ENCODE measurements around the gene HHLA2. TPM values are rescaled to one million over a fixed set of nuclear protein-coding genes. Genes with fewer than 3 reads are reported as not detected.
"Not testable (repeated sequence)": the region's sequence is repeated elsewhere in the genome, so short reads cannot be mapped to it uniquely, and the experiment has no call there.

Gene HHLA2
- total RNA-seq (under 1 TPM in 1 of 4 donors, not detected in 3; 0.71 TPM), polyA plus RNA-seq (10 to 100 TPM; 60.0 to 97.8 (median 83.5) TPM)

- intact Hi-C loops (cut with DNase I): no loop called here
These were observed at the start of gene HHLA2 for GRCh38 chr3:108296239-108296638. TSS of gene HHLA2 (plus strand) at chr3:108296548. CDS start at chr3:108351814, 55,266 bp downstream.

GRCh38 chr3:108250626-108251025, 45.7 kb upstream of the HHLA2 start:
- H3K9me3 ChIP-seq: no peaks in the 10 kb centered on the region
- no peaks in the 10 kb centered on the region for H3K4me1 ChIP-seq
- no peak overlapping the region for H3K4me3 ChIP-seq
- intact Hi-C loops (cut with DNase I): no loop called here
- no peak for DNase-seq
- TF ChIP-seq POLR2A (IDR thresholded peaks at IDR 0.05) (no peak), EP300 (IDR thresholded peaks at IDR 0.05) (no peak), POLR2AphosphoS5 (IDR thresholded peaks at IDR 0.05) (no peak)
- TF ChIP-seq, protein P1, sequence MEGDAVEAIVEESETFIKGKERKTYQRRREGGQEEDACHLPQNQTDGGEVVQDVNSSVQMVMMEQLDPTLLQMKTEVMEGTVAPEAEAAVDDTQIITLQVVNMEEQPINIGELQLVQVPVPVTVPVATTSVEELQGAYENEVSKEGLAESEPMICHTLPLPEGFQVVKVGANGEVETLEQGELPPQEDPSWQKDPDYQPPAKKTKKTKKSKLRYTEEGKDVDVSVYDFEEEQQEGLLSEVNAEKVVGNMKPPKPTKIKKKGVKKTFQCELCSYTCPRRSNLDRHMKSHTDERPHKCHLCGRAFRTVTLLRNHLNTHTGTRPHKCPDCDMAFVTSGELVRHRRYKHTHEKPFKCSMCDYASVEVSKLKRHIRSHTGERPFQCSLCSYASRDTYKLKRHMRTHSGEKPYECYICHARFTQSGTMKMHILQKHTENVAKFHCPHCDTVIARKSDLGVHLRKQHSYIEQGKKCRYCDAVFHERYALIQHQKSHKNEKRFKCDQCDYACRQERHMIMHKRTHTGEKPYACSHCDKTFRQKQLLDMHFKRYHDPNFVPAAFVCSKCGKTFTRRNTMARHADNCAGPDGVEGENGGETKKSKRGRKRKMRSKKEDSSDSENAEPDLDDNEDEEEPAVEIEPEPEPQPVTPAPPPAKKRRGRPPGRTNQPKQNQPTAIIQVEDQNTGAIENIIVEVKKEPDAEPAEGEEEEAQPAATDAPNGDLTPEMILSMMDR (IDR thresholded peaks at IDR 0.05): no peak
- H3K27ac ChIP-seq: no peak overlapping the region
- no peaks in the 10 kb centered on the region for H3K36me3 ChIP-seq
- no peaks in the 10 kb centered on the region for H3K27me3 ChIP-seq
- 31 to 73% methylated on average over 2 of the region's 2 CpGs for WGBS, 2 donors

More at GRCh38 chr3:108296239-108296638, at the start of gene HHLA2:
- Histone ChIP-seq H3K9me3 (peaks cover 0 to 4% (median 0%) of the 10 kb centered on the region in 4 donors), H3K27ac (no peak within 1 kb of the TSS), H3K36me3 (no peaks in the 10 kb centered on the region), H3K27me3 (no peaks in the 10 kb centered on the region), H3K4me1 (no peaks in the 10 kb centered on the region), H3K4me3 (no peak within 1 kb of the TSS)
- no peak for DNase-seq
- 11 to 53% methylated on average over 2 of the region's 2 CpGs for whole genome bisulfite sequencing, 2 donors
- TF ChIP-seq, protein P1 (IDR thresholded peaks at IDR 0.05): no peak
- no peak for TF ChIP-seq POLR2AphosphoS5 (IDR thresholded peaks at IDR 0.05)
- TF ChIP-seq EP300 (IDR thresholded peaks at IDR 0.05): no peak
- TF ChIP-seq POLR2A (IDR thresholded peaks at IDR 0.05): no peak

- intact Hi-C loops (cut with DNase I): no loop called here
- Histone ChIP-seq H3K4me1 (no peaks in the 10 kb centered on the region), H3K4me3 (no peak overlapping the region), H3K27ac (no peak overlapping the region), H3K36me3 (no peaks in the 10 kb centered on the region), H3K9me3 (no peaks in the 10 kb centered on the region), H3K27me3 (no peaks in the 10 kb centered on the region)
- TF ChIP-seq, protein P1 (IDR thresholded peaks at IDR 0.05): no peak
- TF ChIP-seq POLR2AphosphoS5 (IDR thresholded peaks at IDR 0.05) (no peak), EP300 (IDR thresholded peaks at IDR 0.05) (no peak), POLR2A (IDR thresholded peaks at IDR 0.05) (no peak)
- WGBS, 2 donors: 19 to 62% methylated on average over 4 of the region's 4 CpGs
- DNase-seq: no peak
These were observed 45.1 kb upstream of the HHLA2 start for GRCh38 chr3:108251265-108251664.

- no peak for TF ChIP-seq POLR2AphosphoS5 (IDR thresholded peaks at IDR 0.05)
- no peak for TF ChIP-seq EP300 (IDR thresholded peaks at IDR 0.05)
- no peak for TF ChIP-seq POLR2A (IDR thresholded peaks at IDR 0.05)
- TF ChIP-seq, protein P1 (IDR thresholded peaks at IDR 0.05): no peak
- intact Hi-C loops (cut with DNase I): no loop called here
- Histone ChIP-seq H3K9me3 (no peaks in the 10 kb centered on the region), H3K4me1 (no peaks in the 10 kb centered on the region), H3K36me3 (no peaks in the 10 kb centered on the region), H3K27ac (no peak overlapping the region), H3K27me3 (no peaks in the 10 kb centered on the region), H3K4me3 (no peak overlapping the region)
- WGBS, 2 donors: 18 to 69% methylated on average over 1 of the region's 1 CpG
- no peak for DNase-seq
These were observed 44.5 kb upstream of the HHLA2 start for GRCh38 chr3:108251844-108252243.

DNA sequence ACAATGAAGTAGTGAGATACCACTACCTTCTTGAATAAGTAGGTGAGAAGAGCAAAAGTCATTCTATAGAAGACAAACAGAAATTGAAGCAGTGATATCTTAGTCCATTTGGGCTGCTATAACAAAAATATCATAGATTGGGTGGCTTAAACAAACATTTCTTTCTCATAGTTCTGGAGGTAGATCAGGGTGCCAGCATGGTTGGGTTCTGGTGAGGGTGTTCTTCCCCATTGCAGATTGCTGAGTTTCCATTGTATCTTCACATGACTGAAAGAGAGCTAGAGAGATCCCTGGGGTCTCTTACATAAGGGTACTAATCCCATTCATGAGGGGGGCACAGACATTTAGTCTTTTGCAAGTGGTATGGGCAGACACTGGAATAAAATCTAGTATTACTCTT, 41.2 kb upstream of the HHLA2 start:
- intact Hi-C loops (cut with DNase I): no loop called here
- no peak overlapping the region for H3K27ac ChIP-seq
- H3K27me3 ChIP-seq: no peaks in the 10 kb centered on the region
- H3K4me3 ChIP-seq: no peak overlapping the region
- no peaks in the 10 kb centered on the region for H3K9me3 ChIP-seq
- TF ChIP-seq POLR2AphosphoS5 (IDR thresholded peaks at IDR 0.05) (no peak), POLR2A (IDR thresholded peaks at IDR 0.05) (no peak), EP300 (IDR thresholded peaks at IDR 0.05) (no peak)
- TF ChIP-seq, protein P1 (IDR thresholded peaks at IDR 0.05): no peak
- H3K36me3 ChIP-seq: no peaks in the 10 kb centered on the region
- DNase-seq: no peak
- H3K4me1 ChIP-seq: no peaks in the 10 kb centered on the region

- intact Hi-C loops (cut with DNase I); DNase-seq; H3K27ac ChIP-seq; H3K27me3 ChIP-seq; H3K36me3 ChIP-seq; H3K4me1 ChIP-seq; H3K4me3 ChIP-seq; H3K9me3 ChIP-seq: not testable (repeated sequence)
- 23 to 58% methylated on average over 5 of the region's 5 CpGs for WGBS, 2 donors
These were observed 31.6 kb upstream of the HHLA2 start for GRCh38 chr3:108264534-108265298.

DNA sequence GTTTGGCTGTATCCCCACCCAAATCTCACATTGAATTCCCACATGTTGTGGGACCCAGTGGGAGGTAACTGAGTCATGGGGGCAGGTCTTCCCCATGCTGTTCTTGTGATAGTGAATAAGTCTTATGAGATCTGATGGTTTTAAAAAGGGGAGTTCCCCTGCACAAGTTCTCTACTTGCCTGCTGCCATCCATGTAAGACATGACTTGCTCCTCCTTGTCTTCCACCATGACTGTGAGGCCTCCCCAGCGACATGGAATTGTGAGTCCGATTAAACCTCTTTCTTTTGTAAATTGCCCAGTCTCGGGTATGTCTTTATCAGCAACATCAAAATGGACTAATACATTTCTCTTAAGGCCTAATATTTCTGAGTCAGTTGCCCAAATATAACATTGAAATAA, 28.1 kb upstream of the HHLA2 start:
- H3K36me3 ChIP-seq; H3K27me3 ChIP-seq; H3K4me3 ChIP-seq; DNase-seq; H3K27ac ChIP-seq; H3K9me3 ChIP-seq; intact Hi-C loops (cut with DNase I); H3K4me1 ChIP-seq: not testable (repeated sequence)
- 94 to 98% methylated on average over 3 of the region's 3 CpGs for WGBS, 2 donors

Measured in sigmoid colon (tissue), 7 donors.